Tibial nerve (tissue), 3 donors: Measurements from ENCODE around the gene SCPEP1.

Source experiments
- CTCF ChIP-seq, 5 experiments: fragments of 200-600 bp in 3 of 5; fragments of 450-650 bp in 2 of 5; sonication (generic) in 3 of 5; IDR thresholded peaks; one replicate each; pipeline ENCODE4 v1.5.1; 2016 to 2019; ENCODE audit warnings: antibody characterized with exemption in 5 of 5, mild to moderate bottlenecking in 3 of 5, moderate library complexity in 2 of 5
- POLR2A ChIP-seq, 2 donors: fragments of 450-650 bp; IDR thresholded peaks; one replicate each; pipeline ENCODE4 v1.6.1; 2017; ENCODE audit warnings: antibody characterized with exemption in 2 of 2, mild to moderate bottlenecking in 2 of 2, moderate library complexity in 2 of 2

- no peak for TF ChIP-seq CTCF (IDR thresholded peaks at IDR 0.05)
- TF ChIP-seq POLR2A (IDR thresholded peaks at IDR 0.05) = no peak
Observed at GRCh38 chr17:57045868-57046704, 68.2 kb downstream of the SCPEP1 start.
